ENCODE results near the gene TMCO5A.

The TMCO5A gene

DNA sequence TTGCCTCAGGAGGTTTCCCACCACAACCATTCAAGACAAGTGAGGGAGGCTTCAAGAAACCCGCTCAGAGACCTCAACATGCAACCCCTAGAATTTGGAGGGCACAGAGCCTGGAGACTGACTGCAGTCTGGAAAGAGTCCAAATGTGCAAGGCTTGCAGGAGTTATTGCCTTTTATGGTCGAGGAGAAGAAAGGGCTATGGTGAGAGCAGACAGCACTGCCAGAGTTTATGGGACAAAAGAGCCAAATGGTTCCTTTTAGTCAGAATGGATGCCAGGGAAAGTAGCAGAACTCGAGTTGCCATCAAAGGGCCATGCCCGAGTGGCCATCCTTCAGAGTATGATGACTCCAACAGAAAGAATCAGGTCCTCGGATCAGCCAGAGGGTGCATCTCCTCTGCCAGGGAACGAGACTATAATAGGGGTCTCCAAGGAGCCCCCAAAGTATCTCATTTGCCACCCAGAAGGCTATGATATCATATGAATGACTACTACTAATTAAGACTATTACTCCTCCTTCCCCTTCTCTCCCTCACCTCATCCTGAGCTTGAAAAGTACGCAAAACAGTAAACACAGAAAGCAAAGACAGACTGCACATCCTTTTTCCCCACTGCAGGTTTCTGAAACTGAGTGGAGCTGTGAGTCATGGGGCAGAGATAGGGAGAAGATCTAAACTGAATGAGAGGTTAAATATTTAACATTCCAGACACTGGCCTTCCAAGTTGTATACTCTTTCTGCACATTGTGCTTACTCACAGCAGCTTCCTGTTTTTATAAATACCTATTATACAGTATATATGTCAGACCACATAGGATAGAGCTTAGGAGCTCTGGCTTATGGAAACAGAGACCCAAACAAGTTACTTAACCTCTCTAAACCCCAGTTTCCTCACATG lies 33.9 kb upstream of the TMCO5A start:
- no peak overlapping the region for H3K4me3 ChIP-seq (ENCODE audit: low read length, poor library complexity, severe bottlenecking)
- no peaks in the 10 kb centered on the region for H3K9me3 ChIP-seq (ENCODE audit: insufficient read depth, low read depth, low read length)
- no peaks in the 10 kb centered on the region for H3F3A ChIP-seq (ENCODE audit: low read depth)
- no peaks in the 10 kb centered on the region for H3K27me3 ChIP-seq (ENCODE audit: insufficient read depth, low read length, poor library complexity, severe bottlenecking)
- H4K20me1 ChIP-seq (ENCODE audit: insufficient read depth, low read length, poor library complexity, severe bottlenecking), result no peaks in the 10 kb centered on the region
- no peaks in the 10 kb centered on the region for H3K36me3 ChIP-seq (ENCODE audit: insufficient read depth, low read length)
- TF ChIP-seq, protein P1, sequence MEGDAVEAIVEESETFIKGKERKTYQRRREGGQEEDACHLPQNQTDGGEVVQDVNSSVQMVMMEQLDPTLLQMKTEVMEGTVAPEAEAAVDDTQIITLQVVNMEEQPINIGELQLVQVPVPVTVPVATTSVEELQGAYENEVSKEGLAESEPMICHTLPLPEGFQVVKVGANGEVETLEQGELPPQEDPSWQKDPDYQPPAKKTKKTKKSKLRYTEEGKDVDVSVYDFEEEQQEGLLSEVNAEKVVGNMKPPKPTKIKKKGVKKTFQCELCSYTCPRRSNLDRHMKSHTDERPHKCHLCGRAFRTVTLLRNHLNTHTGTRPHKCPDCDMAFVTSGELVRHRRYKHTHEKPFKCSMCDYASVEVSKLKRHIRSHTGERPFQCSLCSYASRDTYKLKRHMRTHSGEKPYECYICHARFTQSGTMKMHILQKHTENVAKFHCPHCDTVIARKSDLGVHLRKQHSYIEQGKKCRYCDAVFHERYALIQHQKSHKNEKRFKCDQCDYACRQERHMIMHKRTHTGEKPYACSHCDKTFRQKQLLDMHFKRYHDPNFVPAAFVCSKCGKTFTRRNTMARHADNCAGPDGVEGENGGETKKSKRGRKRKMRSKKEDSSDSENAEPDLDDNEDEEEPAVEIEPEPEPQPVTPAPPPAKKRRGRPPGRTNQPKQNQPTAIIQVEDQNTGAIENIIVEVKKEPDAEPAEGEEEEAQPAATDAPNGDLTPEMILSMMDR (conservative IDR thresholded peaks at IDR 0.05; ENCODE audit: low read length), result no peak
- TF ChIP-seq EZH2phosphoT487 (IDR thresholded peaks at IDR 0.05; ENCODE audit: borderline replicate concordance), result no peak
- no peaks in the 10 kb centered on the region for H3K4me1 ChIP-seq (ENCODE audit: insufficient read depth, low read length, poor library complexity, severe bottlenecking)
- H3K9me2 ChIP-seq (replicated peaks; ENCODE audit: low read depth, low read length), result no peaks in the 10 kb centered on the region
- no peaks in the 10 kb centered on the region for H3K79me2 ChIP-seq (ENCODE audit: insufficient read depth, low read length)
- no peak overlapping the region for H3K4me2 ChIP-seq (ENCODE audit: low read depth, low read length, poor library complexity, severe bottlenecking)
- no peak overlapping the region for H3K9ac ChIP-seq (ENCODE audit: low read depth, low read length, poor library complexity, severe bottlenecking)
- H2AFZ ChIP-seq (ENCODE audit: low read length), result 0 out of 2 replicates have a peak overlapping the region, but pooled peaks have one; percentile 49

DNA sequence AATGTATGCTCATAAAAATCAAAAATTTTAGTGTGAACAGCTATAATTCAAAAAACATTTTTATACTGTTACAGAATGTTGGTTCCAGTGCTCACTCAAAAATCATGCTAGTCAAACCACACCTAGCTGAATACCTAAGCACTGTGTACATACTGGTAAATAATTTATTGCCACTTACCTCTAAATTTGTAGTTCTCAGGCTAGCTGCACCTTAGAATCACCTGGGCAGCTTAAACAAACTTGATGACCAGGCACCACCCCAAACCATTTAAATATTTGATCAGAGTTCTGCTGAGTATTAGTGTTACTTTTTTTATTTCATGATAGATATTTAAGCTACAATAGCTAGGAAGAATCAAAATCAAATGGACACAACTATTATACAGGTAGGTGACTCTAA lies 32.3 kb upstream of the TMCO5A start:
- Histone ChIP-seq H3K27me3 (ENCODE audit: insufficient read depth, low read length, poor library complexity, severe bottlenecking) (no peaks in the 10 kb centered on the region), H4K20me1 (ENCODE audit: insufficient read depth, low read length, poor library complexity, severe bottlenecking) (no peaks in the 10 kb centered on the region), H3K9me2 (replicated peaks; ENCODE audit: low read depth, low read length) (no peaks in the 10 kb centered on the region), H3K4me3 (ENCODE audit: low read length, poor library complexity, severe bottlenecking) (no peak overlapping the region), H3K36me3 (ENCODE audit: insufficient read depth, low read length) (no peaks in the 10 kb centered on the region), H3K4me2 (ENCODE audit: low read depth, low read length, poor library complexity, severe bottlenecking) (no peak overlapping the region), H3F3A (ENCODE audit: low read depth) (no peaks in the 10 kb centered on the region), H3K9me3 (ENCODE audit: insufficient read depth, low read depth, low read length) (no peaks in the 10 kb centered on the region), H3K4me1 (ENCODE audit: insufficient read depth, low read length, poor library complexity, severe bottlenecking) (peaks cover 6% of the 10 kb centered on the region), H3K79me2 (ENCODE audit: insufficient read depth, low read length) (no peaks in the 10 kb centered on the region), H3K9ac (ENCODE audit: low read depth, low read length, poor library complexity, severe bottlenecking) (no peak overlapping the region), H2AFZ (ENCODE audit: low read length) (no peak overlapping the region)
- TF ChIP-seq EZH2phosphoT487 (IDR thresholded peaks at IDR 0.05; ENCODE audit: borderline replicate concordance), result no peak

DNA sequence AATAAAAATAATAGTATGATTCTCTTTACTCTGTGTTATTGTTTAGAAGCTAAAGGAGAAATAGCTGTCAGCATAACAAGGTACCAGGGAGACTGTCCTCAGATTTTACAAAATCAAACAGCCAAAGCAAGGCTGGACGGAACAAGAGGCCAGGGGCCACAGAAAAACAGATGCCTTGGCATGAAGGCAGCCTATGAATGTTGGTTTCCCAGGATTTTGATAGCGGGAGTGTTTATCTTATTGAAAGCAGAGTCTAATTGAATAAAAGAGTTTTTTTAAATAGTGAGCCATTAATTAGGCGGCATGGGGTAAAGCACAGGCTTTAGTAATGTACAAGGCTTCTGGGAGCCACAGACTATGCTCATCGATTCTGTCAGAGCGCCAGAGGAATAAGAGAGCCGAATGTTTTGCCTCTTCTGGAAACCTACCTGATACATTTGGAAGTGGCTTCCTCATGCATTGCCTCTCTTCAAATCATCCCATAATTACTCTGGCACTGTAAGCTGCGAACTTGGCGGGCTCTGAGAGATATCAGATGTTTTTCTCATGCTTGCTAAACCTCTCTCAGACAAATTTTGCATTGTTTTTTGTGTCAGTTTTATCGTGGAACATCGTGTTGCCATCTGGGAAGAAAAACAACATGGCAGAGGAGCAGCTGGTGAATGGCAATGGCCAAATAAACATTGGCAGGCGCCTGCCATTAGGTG lies 30.4 kb upstream of the TMCO5A start:
- no peaks in the 10 kb centered on the region for H3K9me2 ChIP-seq (replicated peaks; ENCODE audit: low read depth, low read length)
- no peaks in the 10 kb centered on the region for H3K27me3 ChIP-seq (ENCODE audit: insufficient read depth, low read length, poor library complexity, severe bottlenecking)
- no peaks in the 10 kb centered on the region for H4K20me1 ChIP-seq (ENCODE audit: insufficient read depth, low read length, poor library complexity, severe bottlenecking)
- no peak overlapping the region for H3K9ac ChIP-seq (ENCODE audit: low read depth, low read length, poor library complexity, severe bottlenecking)
- no peak overlapping the region for H2AFZ ChIP-seq (ENCODE audit: low read length)
- H3K36me3 ChIP-seq (ENCODE audit: insufficient read depth, low read length), result no peaks in the 10 kb centered on the region
- H3K9me3 ChIP-seq (ENCODE audit: insufficient read depth, low read depth, low read length), result no peaks in the 10 kb centered on the region
- no peak overlapping the region for H3K4me2 ChIP-seq (ENCODE audit: low read depth, low read length, poor library complexity, severe bottlenecking)
- no peak overlapping the region for H3K4me3 ChIP-seq (ENCODE audit: low read length, poor library complexity, severe bottlenecking)
- H3K4me1 ChIP-seq (ENCODE audit: insufficient read depth, low read length, poor library complexity, severe bottlenecking), result peaks cover 13% of the 10 kb centered on the region
- no peaks in the 10 kb centered on the region for H3K79me2 ChIP-seq (ENCODE audit: insufficient read depth, low read length)
- TF ChIP-seq, protein P1 (conservative IDR thresholded peaks at IDR 0.05; ENCODE audit: low read length), result no peak
- TF ChIP-seq EZH2phosphoT487 (IDR thresholded peaks at IDR 0.05; ENCODE audit: borderline replicate concordance), result no peak
- no peaks in the 10 kb centered on the region for H3F3A ChIP-seq (ENCODE audit: low read depth)
